ENCODE measurements around the gene COPB1. TPM values are rescaled to one million over a fixed set of nuclear protein-coding genes. Genes with fewer than 3 reads are reported as not detected.

COPB1 gene
- total RNA-seq, 4 donors from 2014 or later: 71.0 to 88.5 (median 84.0) TPM

GRCh38 chr11:14418801-14419417, 80.7 kb downstream of the COPB1 start:
- H3K4me3 ChIP-seq: no peak overlapping the region
- DNase-seq (ENCODE audit: low spot score in 2 of 2): no peak
- peaks cover 0 to 43% (median 11%) of the 10 kb centered on the region in 4 donors for H3K4me1 ChIP-seq
- WGBS, 2 donors: 80 to 86% methylated on average over 6 of the region's 6 CpGs
- TF ChIP-seq CTCF (IDR thresholded peaks at IDR 0.05): peak in 1 of 5 experiments; percentile 9
- TF ChIP-seq EP300 (IDR thresholded peaks at IDR 0.05): no peak
- no peaks in the 10 kb centered on the region for H3K27me3 ChIP-seq
- H3K9me3 ChIP-seq: no peaks in the 10 kb centered on the region
- H3K36me3 ChIP-seq: no peaks in the 10 kb centered on the region
- H3K27ac ChIP-seq: peak overlapping the region in 1 of 4 donors; percentile 81

GRCh38 chr11:14417617-14418374, 81.8 kb downstream of the COPB1 start:
- 57 to 59% methylated on average over 4 of the region's 4 CpGs for whole genome bisulfite sequencing, 2 donors
- Histone ChIP-seq H3K36me3 (no peaks in the 10 kb centered on the region), H3K9me3 (no peaks in the 10 kb centered on the region), H3K4me1 (peaks cover 0 to 42% (median 9%) of the 10 kb centered on the region in 4 donors), H3K27ac (peak overlapping the region in 2 of 4 donors; percentile 53 to 81), H3K27me3 (no peaks in the 10 kb centered on the region), H3K4me3 (no peak overlapping the region)
- no peak for DNase-seq (ENCODE audit: low spot score in 2 of 2)
- no peak for TF ChIP-seq CTCF (IDR thresholded peaks at IDR 0.05)
- no peak for TF ChIP-seq POLR2A (IDR thresholded peaks at IDR 0.05)
- no peak for TF ChIP-seq EP300 (IDR thresholded peaks at IDR 0.05)

- no peaks in the 10 kb centered on the region for H3K9me3 ChIP-seq
- DNase-seq (ENCODE audit: low spot score in 2 of 2): no peak
- TF ChIP-seq POLR2A (IDR thresholded peaks at IDR 0.05): no peak
- no peak for TF ChIP-seq CTCF (IDR thresholded peaks at IDR 0.05)
- TF ChIP-seq EP300 (IDR thresholded peaks at IDR 0.05): no peak
- 84 to 89% methylated on average over 4 of the region's 4 CpGs for WGBS, 2 donors
- no peaks in the 10 kb centered on the region for H3K27me3 ChIP-seq
- no peaks in the 10 kb centered on the region for H3K36me3 ChIP-seq
- H3K27ac ChIP-seq: peak overlapping the region in 2 of 4 donors; percentile 53 to 81
- peaks cover 0 to 41% (median 8%) of the 10 kb centered on the region in 4 donors for H3K4me1 ChIP-seq
- no peak overlapping the region for H3K4me3 ChIP-seq
Observed at GRCh38 chr11:14417186-14417585, 82.4 kb downstream of the COPB1 start.

GRCh38 chr11:14414470-14415461, 84.8 kb downstream of the COPB1 start:
- Histone ChIP-seq H3K27me3 (no peaks in the 10 kb centered on the region), H3K36me3 (no peaks in the 10 kb centered on the region), H3K9me3 (no peaks in the 10 kb centered on the region), H3K4me3 (no peak overlapping the region), H3K27ac (peak overlapping the region in 1 of 4 donors; percentile 26), H3K4me1 (peaks cover 0 to 35% (median 0%) of the 10 kb centered on the region in 4 donors)
- TF ChIP-seq POLR2A (IDR thresholded peaks at IDR 0.05) (no peak), CTCF (IDR thresholded peaks at IDR 0.05) (no peak), EP300 (IDR thresholded peaks at IDR 0.05) (no peak)
- DNase-seq (ENCODE audit: low spot score in 2 of 2): no peak
- 59 to 73% methylated on average over 7 of the region's 7 CpGs for WGBS, 2 donors
